ENCODE measurements around the gene RING1. TPM values are rescaled to one million over a fixed set of nuclear protein-coding genes. Genes with fewer than 3 reads are reported as not detected.
A peak's percentile ranks its signal among the peaks of the same experiment; 100 is the strongest.

RING1 gene
- total RNA-seq, 1 experiment from 2014 or later: 45.9 TPM

GRCh38 chr6:33259032-33259431 is 50.7 kb downstream of the RING1 start:
- peak; percentile 39 for ATAC-seq
- TF ChIP-seq RAD21 (IDR thresholded peaks at IDR 0.05; ENCODE audit: low read depth): no peak
- 0 out of 2 replicates have a peak, but pooled peaks have one; percentile 19 for TF ChIP-seq FOSL1 (IDR thresholded peaks at IDR 0.05; ENCODE audit: low read depth)
- no peak for TF ChIP-seq ZBTB33 (IDR thresholded peaks at IDR 0.05; ENCODE audit: extremely low read depth, insufficient replicate concordance, low read length)
- TF ChIP-seq ZFX (IDR thresholded peaks at IDR 0.05): no peak
- no peak for TF ChIP-seq SIN3A (IDR thresholded peaks at IDR 0.05; ENCODE audit: low read depth)
- no peak for TF ChIP-seq POLR2AphosphoS5 (IDR thresholded peaks at IDR 0.05; ENCODE audit: low read depth, low read length)
- peak; percentile 51; the same call in 1 of the 2 replicates for TF ChIP-seq JUND (IDR thresholded peaks at IDR 0.05)
- peak; percentile 15 for TF ChIP-seq YY1 (IDR thresholded peaks at IDR 0.05; ENCODE audit: extremely low read depth, insufficient replicate concordance, low read depth, low read length)
- no peak for TF ChIP-seq TCF7L2 (IDR thresholded peaks at IDR 0.05; ENCODE audit: borderline replicate concordance, extremely low read depth, insufficient read depth, insufficient read length)
- no peaks in the 10 kb centered on the region for H4K20me1 ChIP-seq (ENCODE audit: insufficient read depth)
- peaks cover 47 to 68% of the 10 kb centered on the region in 2 experiments for H3K4me1 ChIP-seq (ENCODE audit: control insufficient read depth in 1 of 2, insufficient read depth in 2 of 2, low read length in 2 of 2)
- intact Hi-C loops (cut with micrococcal nuclease): no loop called here
- H2AFZ ChIP-seq (ENCODE audit: low read depth, low read length, poor library complexity, severe bottlenecking): no peak overlapping the region
- no peaks in the 10 kb centered on the region for H3K27me3 ChIP-seq (ENCODE audit: insufficient read depth, low read length)
- H3K79me2 ChIP-seq (ENCODE audit: insufficient read depth, low read length): no peaks in the 10 kb centered on the region
- no peaks in the 10 kb centered on the region for H3K9me3 ChIP-seq (ENCODE audit: control insufficient read depth in 1 of 2, insufficient read depth in 1 of 2, low read depth in 1 of 2, low read length in 2 of 2)
- peak overlapping the region; percentile 40 for H3K27ac ChIP-seq (ENCODE audit: low read depth, low read length)
- CTCF ChIA-PET: interaction anchor here (5.1 kb wide), 1 partner anchor 11 kb away, joined by 33 read pairs; no protein-coding TSS in a partner anchor
- H3K9ac ChIP-seq (ENCODE audit: low read length): peak overlapping the region; percentile 33; the same call in 1 of the 2 replicates
- no peak for DNase-seq (ENCODE audit: low read depth, low spot score)
- H3K9me2 ChIP-seq (ENCODE audit: insufficient read depth): no peaks in the 10 kb centered on the region
- H3K36me3 ChIP-seq (ENCODE audit: control insufficient read depth in 1 of 2, insufficient read depth in 2 of 2, low read length in 2 of 2): peaks cover 0 to 8% of the 10 kb centered on the region in 2 experiments; a peak in 2 of 4 replicates
- RAD21 ChIA-PET (ENCODE audit: low non-redundant PET in 1 of 2, low total read pairs in 2 of 2, uncharacterized antibody in 2 of 2, unreplicated experiment in 2 of 2): no interaction called here
- peak overlapping the region; percentile 68 for H3K4me2 ChIP-seq (ENCODE audit: low read length)
- no TSS peak for BruUV-seq (replicated peaks)
- peak overlapping the region in 1 of 2 experiments; percentile 27; a peak in 2 of 4 replicates for H3K4me3 ChIP-seq (replicated peaks in 1 of 2; ENCODE audit: low read depth in 1 of 2, low read length in 2 of 2)
- POLR2A ChIA-PET: interaction anchor here (1.0 to 4.5 kb wide), 3 partner anchors 9 to 13 kb away, joined by 4 to 19 read pairs (median 5); partner anchors contain the start of genes RPS18 and VPS52

MicroRNAs encoded within 50 kb of the gene (microRNA counts, 767-probe panel; counts per million panel counts)
- microRNA hsa-miR-219-1-3p: not detected
- microRNA hsa-miR-219-5p: not detected

Small RNA genes lying within 50 kb of the gene (microRNA-seq; reads per million reads assigned to microRNA genes)
- 14.1 reads per million, percentile 34 among the genes with 10 or more reads in this experiment for gene MIR219A1 (ENCODE audit: borderline number of aligned reads)

Other genes with a start within 250 kb of the RING1 start
- gene BRD2, start 239.9 kb upstream of the RING1 start, total RNA-seq (2021; ENCODE audit: unreplicated experiment): 260 TPM
- 0.39 TPM for gene HLA-DOA, start 198.9 kb upstream of the RING1 start, total RNA-seq (2021; ENCODE audit: unreplicated experiment)
- gene HLA-DPA1, start 134.9 kb upstream of the RING1 start, total RNA-seq (2021; ENCODE audit: unreplicated experiment): 0.89 TPM
- gene HLA-DPB1, start 132.5 kb upstream of the RING1 start, total RNA-seq (2021; ENCODE audit: unreplicated experiment): 1.5 TPM
- gene COL11A2, start 16.0 kb upstream of the RING1 start, total RNA-seq (2021; ENCODE audit: unreplicated experiment): 7.6 TPM
- 49.9 TPM for gene RXRB, start 7.8 kb upstream of the RING1 start, total RNA-seq (2021; ENCODE audit: unreplicated experiment)
- gene SLC39A7, start 7.6 kb upstream of the RING1 start, total RNA-seq (2021; ENCODE audit: unreplicated experiment): 130 TPM
- gene HSD17B8, start 3.8 kb upstream of the RING1 start, total RNA-seq (2021; ENCODE audit: unreplicated experiment): 22.0 TPM
- 58.2 TPM for gene VPS52, start 63.4 kb downstream of the RING1 start, total RNA-seq (2021; ENCODE audit: unreplicated experiment)
- 4,062 TPM for gene RPS18, start 63.6 kb downstream of the RING1 start, total RNA-seq (2021; ENCODE audit: unreplicated experiment)
- gene B3GALT4, start 68.6 kb downstream of the RING1 start, total RNA-seq (2021; ENCODE audit: unreplicated experiment): 1.9 TPM
- gene WDR46, start 80.7 kb downstream of the RING1 start, total RNA-seq (2021; ENCODE audit: unreplicated experiment): 90.6 TPM
- 90.5 TPM for gene PFDN6, start 81.1 kb downstream of the RING1 start, total RNA-seq (2021; ENCODE audit: unreplicated experiment)
- gene RGL2, start 90.4 kb downstream of the RING1 start, total RNA-seq (2021; ENCODE audit: unreplicated experiment): 53.4 TPM
- gene TAPBP, start 105.6 kb downstream of the RING1 start, total RNA-seq (2021; ENCODE audit: unreplicated experiment): 80.1 TPM
- 11.7 TPM for gene ZBTB22, start 109.2 kb downstream of the RING1 start, total RNA-seq (2021; ENCODE audit: unreplicated experiment)
- 64.9 TPM for gene DAXX, start 114.5 kb downstream of the RING1 start, total RNA-seq (2021; ENCODE audit: unreplicated experiment)
- gene KIFC1, start 183.3 kb downstream of the RING1 start, total RNA-seq (2021; ENCODE audit: unreplicated experiment): 84.7 TPM
- 40.2 TPM for gene PHF1, start 202.5 kb downstream of the RING1 start, total RNA-seq (2021; ENCODE audit: unreplicated experiment)
- gene CUTA, start 209.6 kb downstream of the RING1 start, total RNA-seq (2021; ENCODE audit: unreplicated experiment): 186 TPM
- gene SYNGAP1, start 211.6 kb downstream of the RING1 start, total RNA-seq (2021; ENCODE audit: unreplicated experiment): 11.5 TPM
- gene ZBTB9, start 246.1 kb downstream of the RING1 start, total RNA-seq (2021; ENCODE audit: unreplicated experiment): 14.2 TPM

Measured in HCT116 (cell line).